ENCODE data around the gene SMOC2.

- TF ChIP-seq CTCF (IDR thresholded peaks at IDR 0.05) (no peak), POLR2A (IDR thresholded peaks at IDR 0.05) (no peak), POLR2AphosphoS5 (IDR thresholded peaks at IDR 0.05) (no peak)
Measured at GRCh38 chr6:168480481-168480880, 39.5 kb downstream of the SMOC2 start.

Measured in prostate gland (tissue), 2 donors.